IPS-11a (cell line): ENCODE results near the gene CUL7.
"Not testable (repeated sequence)": the region's sequence is repeated elsewhere in the genome, so short reads cannot be mapped to it uniquely, and the experiment has no call there.

Source experiments
- H3K4me3 ChIP-seq: one replicate; pipeline ENCODE4 v1.5.1; 2013; ENCODE audit warnings: low read depth, low read length, control low read depth

The CUL7 gene

GRCh38 chr6:43053545-43054205 is at the start of gene CUL7:
CUL7 (minus strand) TSS chr6:43053851; CDS start chr6:43052788, 1,063 bp downstream.
- peak within 1 kb of the TSS; percentile 81 for H3K4me3 ChIP-seq

- H3K4me3 ChIP-seq = no peak overlapping the region
These were observed 47.8 kb upstream of the CUL7 start for GRCh38 chr6:43101497-43101896.

DNA sequence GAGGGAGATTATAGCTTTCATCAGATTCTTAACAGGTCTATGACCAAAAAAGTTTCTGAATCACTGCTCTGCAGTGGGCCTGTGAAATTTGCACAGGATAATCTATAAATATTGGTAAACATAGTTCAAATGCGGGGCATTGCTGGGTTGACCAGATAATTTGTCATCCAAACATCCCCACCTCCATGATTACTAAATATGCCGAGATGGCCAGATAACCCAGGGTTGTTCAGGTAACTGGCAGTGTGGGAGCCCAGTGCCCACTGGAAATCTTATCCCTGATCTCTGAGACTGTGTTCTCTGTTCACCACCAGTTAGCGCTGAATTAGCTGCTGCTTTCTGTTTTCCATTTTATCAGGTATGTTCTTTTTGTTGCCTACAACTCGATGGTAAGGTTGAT is 43.9 kb upstream of the CUL7 start:
- no peak overlapping the region for H3K4me3 ChIP-seq

DNA sequence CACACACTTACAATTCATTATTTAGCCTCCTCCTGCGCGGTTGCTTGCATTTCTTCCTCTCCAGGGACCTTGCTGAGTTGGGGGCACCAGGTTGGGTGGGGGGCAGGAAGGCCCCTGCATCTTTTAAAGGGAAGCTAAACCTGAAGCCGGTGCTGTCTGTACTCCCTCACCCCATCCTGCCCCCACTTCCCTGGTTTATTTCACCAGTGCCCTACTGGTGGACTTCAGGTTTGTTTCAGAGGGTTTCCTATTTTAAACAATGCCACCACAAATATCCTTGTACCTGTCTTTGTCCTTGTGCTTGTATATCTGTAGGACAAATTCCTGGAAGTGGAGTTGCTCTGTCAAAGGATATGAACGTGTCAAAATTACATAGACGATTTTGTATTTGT is 43.4 kb upstream of the CUL7 start:
- no peak overlapping the region for H3K4me3 ChIP-seq

DNA sequence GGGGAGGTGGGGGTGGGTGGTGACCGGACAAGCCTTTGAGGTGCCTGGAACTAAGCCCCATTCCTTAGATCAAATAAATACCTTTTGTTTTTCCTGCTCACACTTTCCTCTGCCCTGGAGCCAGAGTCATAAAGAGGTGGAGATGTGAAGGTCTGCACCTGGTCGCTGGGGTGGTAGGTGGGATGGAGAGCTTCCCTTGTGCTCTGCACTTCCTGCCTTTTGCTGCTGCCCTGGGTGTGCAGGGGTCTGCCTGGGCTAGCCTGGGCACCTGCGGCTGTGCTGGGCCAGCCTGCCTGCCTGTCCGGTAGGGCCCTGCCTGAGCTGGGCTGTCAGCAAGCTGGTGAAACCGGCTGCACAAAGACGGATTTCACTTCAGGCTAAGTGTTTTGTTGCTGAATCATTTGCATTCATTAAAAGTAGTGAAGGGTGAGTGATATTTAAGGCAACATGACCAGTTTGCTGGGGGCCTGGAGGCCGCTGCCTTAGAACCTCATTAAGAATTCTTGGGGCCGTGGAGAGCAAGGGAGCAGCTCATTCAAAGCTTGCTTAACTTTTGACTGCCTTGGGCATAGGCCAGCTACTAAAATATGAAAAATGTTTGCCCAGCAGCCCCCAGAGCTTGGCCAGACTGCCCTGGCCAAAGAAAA is 42.9 kb upstream of the CUL7 start:
- H3K4me3 ChIP-seq = no peak overlapping the region

DNA sequence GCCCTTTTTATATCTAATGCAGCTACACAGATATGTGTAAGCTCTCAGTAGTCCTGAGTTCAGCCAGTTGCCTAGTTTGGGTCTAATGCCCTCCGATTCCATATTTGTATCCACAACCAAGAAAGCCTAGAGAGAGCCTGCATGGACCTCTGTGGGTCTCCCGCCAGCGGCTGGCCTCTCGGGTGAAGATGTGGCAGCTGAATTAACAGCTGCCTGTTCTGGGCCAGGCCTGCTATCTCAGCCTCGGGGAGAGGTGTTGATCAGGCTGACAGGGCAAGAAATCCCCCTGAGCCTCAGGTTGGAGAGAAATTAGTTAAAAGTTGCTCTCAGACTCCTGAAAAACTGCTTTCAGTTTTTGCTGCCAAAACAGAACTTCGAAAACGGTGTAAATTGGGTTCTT is 42.3 kb upstream of the CUL7 start:
- H3K4me3 ChIP-seq = no peak overlapping the region

DNA sequence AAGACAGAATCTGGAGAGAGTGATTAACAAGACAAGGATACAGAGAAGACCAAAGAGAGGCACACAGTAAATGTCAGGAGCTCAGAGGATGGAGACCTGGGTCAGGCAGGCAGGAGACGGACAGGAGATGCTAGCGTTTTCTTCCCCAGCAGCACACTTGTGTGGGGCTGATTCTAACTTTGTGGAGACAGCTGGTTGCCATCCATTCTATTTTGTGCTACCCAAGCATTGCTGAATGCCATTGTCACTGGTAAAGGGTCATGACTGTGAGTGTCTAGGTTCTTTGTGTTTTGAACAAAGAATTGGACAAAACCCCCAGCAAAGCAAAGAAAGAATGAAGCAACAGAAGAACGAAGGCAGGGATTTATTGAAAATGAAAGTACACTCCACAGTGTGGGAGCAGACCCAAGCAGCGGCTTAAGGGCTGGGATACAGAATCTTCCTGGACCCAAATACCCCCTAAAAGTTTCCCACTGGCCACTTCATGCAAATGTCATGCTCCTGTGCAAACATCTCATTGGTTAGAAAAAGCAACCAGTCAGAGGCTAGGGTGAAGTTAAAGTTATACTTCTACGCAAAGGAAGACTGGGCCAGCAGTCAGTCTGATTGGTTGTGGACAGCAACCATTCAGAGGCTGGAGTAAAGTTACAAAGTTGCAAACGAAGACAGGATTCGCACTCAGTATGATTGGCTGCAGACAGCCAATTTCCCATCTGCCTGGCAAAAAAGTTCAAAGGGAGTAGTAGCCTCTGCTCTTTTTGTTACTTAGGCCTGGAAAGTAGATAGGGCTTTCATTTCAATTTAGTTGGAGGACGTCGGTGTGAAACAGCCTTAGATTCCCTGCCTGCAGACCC is 40.0 kb upstream of the CUL7 start:
- no peak overlapping the region for H3K4me3 ChIP-seq

- no peak overlapping the region for H3K4me3 ChIP-seq
These were observed 39.0 kb upstream of the CUL7 start for GRCh38 chr6:43092635-43093034.

GRCh38 chr6:43091436-43091991 is 37.9 kb upstream of the CUL7 start:
- H3K4me3 ChIP-seq = no peak overlapping the region

GRCh38 chr6:43091020-43091419 is 37.4 kb upstream of the CUL7 start:
- H3K4me3 ChIP-seq = no peak overlapping the region

DNA sequence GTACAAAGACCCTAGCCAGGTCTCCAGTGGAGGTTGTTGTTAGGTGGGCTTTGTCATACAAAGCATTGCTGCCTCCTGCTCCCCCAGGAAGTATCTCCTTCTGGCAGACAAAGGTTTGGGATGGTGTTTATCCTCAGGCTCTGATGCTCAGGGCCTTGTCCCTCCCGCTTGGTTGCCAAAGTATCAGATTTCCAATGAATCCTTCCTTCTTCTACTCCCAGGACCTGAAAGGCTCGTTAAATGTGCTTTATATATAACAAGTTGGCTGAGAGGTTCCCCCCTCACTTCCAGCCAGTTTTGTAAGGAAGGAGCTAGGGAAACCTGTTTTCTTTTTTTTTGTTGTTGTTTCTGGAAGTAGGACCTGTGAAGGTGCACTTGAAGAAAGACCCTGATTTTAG is 36.9 kb upstream of the CUL7 start:
- H3K4me3 ChIP-seq = no peak overlapping the region

DNA sequence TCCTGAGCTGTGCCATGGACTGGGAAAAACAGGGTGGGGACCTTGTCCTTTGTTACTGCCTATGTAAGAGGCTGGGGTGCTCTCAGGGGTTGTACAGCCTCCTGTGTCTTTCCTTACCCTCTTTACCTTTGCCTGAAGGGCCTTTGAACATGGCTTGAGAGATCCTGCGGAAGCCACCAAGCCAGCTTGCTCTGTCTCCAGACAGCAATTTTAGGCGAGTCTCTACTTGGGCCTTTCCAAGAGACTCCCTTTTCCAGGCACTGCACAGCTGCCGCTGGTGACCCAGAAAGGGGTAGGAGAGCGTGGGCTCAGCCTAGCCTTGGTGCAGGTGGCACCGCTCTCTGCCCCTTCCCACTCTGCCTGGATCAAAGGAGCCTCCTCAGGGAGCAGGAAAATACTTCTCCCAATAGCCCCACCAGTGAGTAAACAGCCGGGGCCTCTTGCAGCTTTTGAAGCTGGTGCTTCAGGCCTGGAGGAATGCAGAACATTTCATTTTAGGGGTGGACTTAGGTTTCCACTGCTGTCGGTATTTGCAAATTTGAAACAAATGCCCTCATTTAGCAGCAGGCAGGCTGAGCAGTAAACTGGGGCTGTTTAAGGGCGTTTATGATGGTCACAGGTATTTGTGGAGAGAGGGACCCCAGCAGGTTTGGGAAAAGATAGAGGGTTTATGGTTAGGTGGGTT is 36.4 kb upstream of the CUL7 start:
- H3K4me3 ChIP-seq = no peak overlapping the region

- H3K4me3 ChIP-seq = no peak overlapping the region
These were observed 35.8 kb upstream of the CUL7 start for GRCh38 chr6:43089467-43089866.

GRCh38 chr6:43088654-43089056 is 35.0 kb upstream of the CUL7 start:
- no peak overlapping the region for H3K4me3 ChIP-seq

GRCh38 chr6:43086022-43086658 is 32.5 kb upstream of the CUL7 start:
- no peak overlapping the region for H3K4me3 ChIP-seq

DNA sequence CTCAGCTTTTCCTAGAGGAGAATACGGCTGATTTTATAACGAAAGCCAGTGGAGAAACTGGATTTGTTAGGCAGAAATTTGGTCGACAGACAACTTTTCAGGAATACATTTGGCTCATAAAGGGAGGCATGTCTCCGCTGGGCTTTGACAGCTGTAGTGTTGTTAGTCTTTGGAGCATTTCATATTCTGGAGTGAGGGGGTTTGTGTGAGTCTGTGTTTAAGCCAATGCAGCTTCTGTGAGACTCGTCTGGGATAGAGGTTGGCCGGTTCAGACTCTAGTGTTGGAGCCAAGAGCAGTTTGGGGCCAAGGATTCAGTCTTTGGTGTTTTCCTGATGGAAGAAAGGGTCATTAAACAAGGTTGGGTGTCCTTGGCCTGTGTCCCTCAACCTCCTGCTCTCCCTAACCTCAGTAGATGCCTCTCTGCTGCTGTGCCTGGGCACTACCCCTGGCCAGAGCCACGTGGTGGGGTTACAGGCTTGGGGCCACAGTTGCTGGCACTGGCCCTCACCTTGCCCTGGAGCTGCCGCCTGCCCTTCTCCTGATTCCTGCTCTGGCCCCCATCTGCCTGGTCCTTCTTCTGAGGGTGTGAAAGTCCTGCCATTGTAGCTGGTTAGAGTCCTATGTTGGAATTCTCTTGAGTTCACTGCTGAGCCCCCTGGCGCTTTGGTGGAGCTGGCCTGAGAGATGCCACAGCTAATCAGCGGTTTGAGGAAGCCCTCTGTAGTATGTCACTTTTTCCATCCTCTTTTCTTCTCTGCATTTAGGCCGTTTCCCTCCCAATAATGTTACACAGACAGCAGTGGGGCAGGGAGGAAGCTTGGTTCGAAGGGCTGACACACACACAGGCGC is 29.4 kb upstream of the CUL7 start:
- no peak overlapping the region for H3K4me3 ChIP-seq

- not testable (repeated sequence) for H3K4me3 ChIP-seq
These were observed 28.3 kb upstream of the CUL7 start for GRCh38 chr6:43081922-43082321.

DNA sequence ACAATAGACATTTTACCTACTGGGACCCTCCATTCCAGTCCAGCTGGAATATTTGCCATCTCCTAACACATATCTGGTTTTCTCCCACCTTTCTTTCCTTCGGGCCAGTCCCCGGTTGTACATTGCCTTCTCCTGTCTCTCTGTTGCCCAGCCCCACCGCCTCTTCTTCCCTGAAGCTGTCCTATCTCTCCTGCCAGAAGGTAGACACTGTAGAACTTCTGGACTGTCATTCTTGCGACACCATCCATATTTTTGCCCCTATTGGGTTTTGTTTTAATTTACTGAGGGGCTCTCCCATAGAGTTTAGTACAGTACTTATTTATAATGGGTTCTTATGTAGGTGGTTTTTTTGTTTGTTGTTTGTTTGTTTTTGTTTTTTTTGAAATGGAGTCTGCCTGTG is 27.4 kb upstream of the CUL7 start:
- no peak overlapping the region for H3K4me3 ChIP-seq

- H3K4me3 ChIP-seq = no peak overlapping the region
These were observed 25.0 kb upstream of the CUL7 start for GRCh38 chr6:43078691-43079090.
